ENCODE measurements around the gene PCSK6. TPM values are rescaled to one million over a fixed set of nuclear protein-coding genes. Genes with fewer than 3 reads are reported as not detected.

Gene PCSK6
- total and polyA plus RNA-seq, 2 experiments from 2014 or later: 0.38 TPM; not detected in 1

DNA sequence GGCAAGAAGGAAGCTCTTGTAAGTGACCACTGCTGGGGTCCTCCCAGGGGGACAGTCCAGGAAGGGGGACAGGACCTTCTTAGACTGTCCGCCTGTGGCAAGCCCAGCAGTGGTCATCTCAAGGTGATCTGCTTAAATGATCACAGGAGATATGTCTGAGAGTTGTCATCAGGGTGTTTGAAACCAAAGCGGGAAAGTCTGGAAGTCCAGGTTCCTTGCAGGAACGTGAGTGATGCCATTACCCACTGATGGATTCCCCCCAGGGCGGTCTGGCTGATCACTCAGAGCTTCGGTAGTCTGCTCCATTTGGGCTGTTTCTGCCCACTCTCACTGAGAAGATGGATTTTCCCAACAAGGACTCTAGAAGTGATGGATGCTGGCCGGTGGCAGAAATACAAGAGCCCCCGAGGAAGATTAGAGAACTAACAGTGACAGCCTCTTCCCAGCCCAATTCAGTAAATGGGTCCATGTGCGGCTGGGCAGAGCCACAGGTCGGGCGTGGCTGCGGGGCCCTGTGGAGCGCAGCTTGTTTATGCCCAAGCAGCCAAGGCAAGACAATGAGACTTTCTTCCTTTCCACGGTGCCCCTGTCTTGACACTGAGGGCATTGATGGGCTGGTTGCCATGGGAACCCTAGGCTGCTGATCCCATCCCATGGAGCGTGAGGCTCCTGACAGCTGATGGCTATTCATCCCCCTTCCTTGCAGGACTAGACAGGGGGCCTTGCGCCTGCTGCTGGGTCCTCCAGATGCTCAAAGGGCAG lies 9.5 kb downstream of the PCSK6 start:
- no peak overlapping the region for H3K27ac ChIP-seq
- in situ Hi-C loops (cut with MboI): no loop called here
- H3K36me3 ChIP-seq (ENCODE audit: low read depth): no peaks in the 10 kb centered on the region
- no peaks in the 10 kb centered on the region for H3F3A ChIP-seq (ENCODE audit: insufficient read depth)
- H3K4me1 ChIP-seq (ENCODE audit: insufficient read depth): no peaks in the 10 kb centered on the region
- H3K27me3 ChIP-seq (replicated peaks; ENCODE audit: insufficient read depth): peaks cover 14% of the 10 kb centered on the region
- H2AFZ ChIP-seq: no peak overlapping the region
- no peak overlapping the region for H3K4me3 ChIP-seq
- no peak overlapping the region for H3K9ac ChIP-seq
- DNase-seq: no peak
- WGBS, 2 experiments (ENCODE audit: low coverage in 1 of 2, low lambda C conversion rate in 2 of 2, missing lambda C conversion rate in 2 of 2): 82 to 84% methylated on average over 15 of the region's 15 CpGs
- H3K9me2 ChIP-seq (ENCODE audit: insufficient read depth): no peaks in the 10 kb centered on the region
- no peaks in the 10 kb centered on the region for H3K79me2 ChIP-seq (ENCODE audit: insufficient read depth)
- H3K9me3 ChIP-seq (ENCODE audit: low read depth): no peaks in the 10 kb centered on the region
- TF ChIP-seq EZH2phosphoT487 (IDR thresholded peaks at IDR 0.05; ENCODE audit: insufficient read depth, low read depth): no peak
- no peak for TF ChIP-seq EZH2 (IDR thresholded peaks at IDR 0.05; ENCODE audit: insufficient read depth, poor library complexity, severe bottlenecking)
- H3K4me2 ChIP-seq (ENCODE audit: unreplicated experiment): no peak overlapping the region
- H4K20me1 ChIP-seq (ENCODE audit: insufficient read depth): no peaks in the 10 kb centered on the region

DNA sequence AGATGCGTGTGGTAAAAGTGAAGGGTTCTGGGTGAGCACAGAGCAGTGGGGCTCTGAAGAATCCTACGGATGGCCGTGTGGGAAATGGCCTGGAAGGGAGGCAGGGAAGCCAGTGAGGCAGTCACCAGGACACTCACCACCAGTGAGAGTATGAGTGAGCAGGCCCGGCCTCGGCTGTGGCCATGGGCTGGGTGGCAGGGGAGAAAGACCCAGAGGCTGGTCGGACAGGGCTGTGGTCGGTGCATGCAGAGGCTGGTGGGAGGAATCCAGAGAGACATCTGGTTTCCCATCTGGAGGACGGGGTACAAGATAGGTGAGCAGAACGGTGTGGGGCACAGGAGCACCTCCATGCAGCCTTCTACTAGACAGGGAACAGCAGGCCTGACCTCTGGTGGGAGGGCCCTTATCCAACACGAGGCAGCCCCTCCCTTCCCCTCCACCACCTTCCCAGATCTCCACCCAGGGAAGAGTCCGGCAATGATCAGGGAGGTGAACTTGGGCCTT lies 10.1 kb downstream of the PCSK6 start:
- H3K9me3 ChIP-seq (ENCODE audit: low read depth): no peaks in the 10 kb centered on the region
- 58 to 70% methylated on average over 11 of the region's 11 CpGs for WGBS, 2 experiments (ENCODE audit: low coverage in 1 of 2, low lambda C conversion rate in 2 of 2, missing lambda C conversion rate in 2 of 2)
- H3K4me2 ChIP-seq (ENCODE audit: unreplicated experiment): no peak overlapping the region
- in situ Hi-C loops (cut with MboI): no loop called here
- H3K27me3 ChIP-seq (replicated peaks; ENCODE audit: insufficient read depth): peaks cover 14% of the 10 kb centered on the region
- H3K4me1 ChIP-seq (ENCODE audit: insufficient read depth): no peaks in the 10 kb centered on the region
- no peaks in the 10 kb centered on the region for H3K9me2 ChIP-seq (ENCODE audit: insufficient read depth)
- no peak overlapping the region for H3K27ac ChIP-seq
- H3K36me3 ChIP-seq (ENCODE audit: low read depth): no peaks in the 10 kb centered on the region
- no peak overlapping the region for H3K4me3 ChIP-seq
- no peak for DNase-seq
- H4K20me1 ChIP-seq (ENCODE audit: insufficient read depth): no peaks in the 10 kb centered on the region
- no peaks in the 10 kb centered on the region for H3F3A ChIP-seq (ENCODE audit: insufficient read depth)
- H3K9ac ChIP-seq: no peak overlapping the region
- no peak overlapping the region for H2AFZ ChIP-seq
- no peaks in the 10 kb centered on the region for H3K79me2 ChIP-seq (ENCODE audit: insufficient read depth)
- no peak for TF ChIP-seq EZH2 (IDR thresholded peaks at IDR 0.05; ENCODE audit: insufficient read depth, poor library complexity, severe bottlenecking)
- no peak for TF ChIP-seq EZH2phosphoT487 (IDR thresholded peaks at IDR 0.05; ENCODE audit: insufficient read depth, low read depth)

DNA sequence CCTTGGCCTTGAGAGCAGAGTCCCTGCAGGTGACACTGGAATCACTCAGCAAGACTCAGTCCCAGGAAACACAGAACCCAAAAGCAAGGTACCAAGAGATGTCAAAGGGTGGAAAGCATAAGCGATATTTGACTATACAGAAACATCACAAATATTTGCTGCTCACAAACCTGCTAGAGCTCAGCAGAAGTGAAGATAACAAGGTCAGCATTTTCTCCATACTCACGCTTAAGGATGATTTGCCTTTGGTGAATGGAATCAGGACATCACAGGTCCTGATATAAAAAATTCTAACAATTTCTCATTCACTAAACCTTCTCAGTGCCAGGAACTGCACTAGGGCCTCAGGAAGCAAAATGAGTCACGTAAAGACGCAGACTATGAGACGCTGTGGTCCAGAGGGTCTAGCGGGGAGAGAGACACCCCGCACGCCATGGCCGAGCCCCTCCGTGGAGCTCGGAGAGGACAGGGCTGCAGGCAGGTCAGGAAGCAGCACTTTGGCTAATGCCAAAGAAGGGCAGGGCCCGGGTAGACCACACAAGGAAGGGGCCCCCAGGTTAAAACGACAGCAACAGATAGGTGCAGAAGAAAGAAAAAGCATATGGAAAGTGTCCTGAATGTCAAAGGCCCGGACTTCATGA lies 10.7 kb downstream of the PCSK6 start:
- no peaks in the 10 kb centered on the region for H3K36me3 ChIP-seq (ENCODE audit: low read depth)
- H3K9ac ChIP-seq: no peak overlapping the region
- WGBS, 2 experiments (ENCODE audit: low coverage in 1 of 2, low lambda C conversion rate in 2 of 2, missing lambda C conversion rate in 2 of 2): 78 to 79% methylated on average over 14 of the region's 14 CpGs
- H3K9me2 ChIP-seq (ENCODE audit: insufficient read depth): no peaks in the 10 kb centered on the region
- no peaks in the 10 kb centered on the region for H3K4me1 ChIP-seq (ENCODE audit: insufficient read depth)
- no peaks in the 10 kb centered on the region for H3F3A ChIP-seq (ENCODE audit: insufficient read depth)
- H3K4me3 ChIP-seq: no peak overlapping the region
- H4K20me1 ChIP-seq (ENCODE audit: insufficient read depth): no peaks in the 10 kb centered on the region
- peaks cover 14% of the 10 kb centered on the region for H3K27me3 ChIP-seq (replicated peaks; ENCODE audit: insufficient read depth)
- TF ChIP-seq EZH2phosphoT487 (IDR thresholded peaks at IDR 0.05; ENCODE audit: insufficient read depth, low read depth): no peak
- no peak for TF ChIP-seq EZH2 (IDR thresholded peaks at IDR 0.05; ENCODE audit: insufficient read depth, poor library complexity, severe bottlenecking)
- in situ Hi-C loops (cut with MboI): no loop called here
- no peaks in the 10 kb centered on the region for H3K79me2 ChIP-seq (ENCODE audit: insufficient read depth)
- no peak overlapping the region for H2AFZ ChIP-seq
- no peak overlapping the region for H3K27ac ChIP-seq
- no peak overlapping the region for H3K4me2 ChIP-seq (ENCODE audit: unreplicated experiment)
- no peak for DNase-seq
- H3K9me3 ChIP-seq (ENCODE audit: low read depth): no peaks in the 10 kb centered on the region

DNA sequence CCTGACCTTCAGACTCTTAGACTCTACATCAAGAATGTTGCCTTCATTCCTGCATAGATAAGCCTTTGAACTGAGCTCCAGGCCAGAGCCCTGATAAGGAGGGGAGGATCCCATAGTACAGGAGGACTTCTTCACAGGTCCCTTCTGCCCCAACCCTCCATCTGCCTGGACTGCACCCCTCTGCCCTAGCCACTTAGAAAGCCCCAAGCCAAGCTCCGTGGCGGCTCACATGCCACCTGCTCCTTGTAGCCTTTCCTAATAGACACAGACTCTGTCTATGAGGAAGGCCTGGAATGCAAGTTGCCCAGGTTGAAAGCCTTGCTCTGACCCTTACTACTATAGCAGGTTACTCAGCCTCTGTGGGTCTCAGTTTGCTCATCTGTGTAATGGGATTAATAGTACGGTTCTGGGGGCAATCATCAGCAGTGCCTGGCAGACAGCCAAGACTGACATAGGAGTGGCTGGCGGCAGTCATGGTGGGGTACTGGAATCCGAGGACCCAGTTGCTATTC lies 11.6 kb downstream of the PCSK6 start:
- Histone ChIP-seq H3K4me3 (no peak overlapping the region), H4K20me1 (ENCODE audit: insufficient read depth) (no peaks in the 10 kb centered on the region), H3K36me3 (ENCODE audit: low read depth) (no peaks in the 10 kb centered on the region), H3K4me1 (ENCODE audit: insufficient read depth) (no peaks in the 10 kb centered on the region), H3K4me2 (ENCODE audit: unreplicated experiment) (no peak overlapping the region), H3F3A (ENCODE audit: insufficient read depth) (no peaks in the 10 kb centered on the region), H3K9me2 (ENCODE audit: insufficient read depth) (no peaks in the 10 kb centered on the region), H3K27ac (no peak overlapping the region), H3K9ac (no peak overlapping the region), H3K9me3 (ENCODE audit: low read depth) (no peaks in the 10 kb centered on the region), H3K27me3 (replicated peaks; ENCODE audit: insufficient read depth) (peaks cover 8% of the 10 kb centered on the region), H2AFZ (no peak overlapping the region), H3K79me2 (ENCODE audit: insufficient read depth) (no peaks in the 10 kb centered on the region)
- 56 to 57% methylated on average over 5 of the region's 5 CpGs for WGBS, 2 experiments (ENCODE audit: low coverage in 1 of 2, low lambda C conversion rate in 2 of 2, missing lambda C conversion rate in 2 of 2)
- in situ Hi-C loops (cut with MboI): no loop called here
- TF ChIP-seq EZH2phosphoT487 (IDR thresholded peaks at IDR 0.05; ENCODE audit: insufficient read depth, low read depth): no peak
- TF ChIP-seq EZH2 (IDR thresholded peaks at IDR 0.05; ENCODE audit: insufficient read depth, poor library complexity, severe bottlenecking): no peak
- DNase-seq: no peak
